Astrocyte of the spinal cord (primary cell): ENCODE data around the gene SOWAHA.

Experiments used
- DNase-seq: peaks from one replicate; pipeline ENCODE4 v3.0.0; 2011; ENCODE audit warnings: low read depth, low spot score
- H3K4me3 ChIP-seq: 2 replicates; pipeline ENCODE4 v1.5.1; 2011; ENCODE audit warnings: low read depth, mild to moderate bottlenecking, low read length, moderate library complexity
- CTCF ChIP-seq: IDR thresholded peaks from 2 replicates; pipeline ENCODE4 v1.5.1; 2012; ENCODE audit warnings: low read depth, mild to moderate bottlenecking, low read length, inconsistent platforms
- in situ Hi-C: cut with HindIII; loops from 2 replicates; pipeline ENCODE4 v1.10.0; 2017; ENCODE audit warnings: low sequenced_read_pairs

Gene SOWAHA

DNA sequence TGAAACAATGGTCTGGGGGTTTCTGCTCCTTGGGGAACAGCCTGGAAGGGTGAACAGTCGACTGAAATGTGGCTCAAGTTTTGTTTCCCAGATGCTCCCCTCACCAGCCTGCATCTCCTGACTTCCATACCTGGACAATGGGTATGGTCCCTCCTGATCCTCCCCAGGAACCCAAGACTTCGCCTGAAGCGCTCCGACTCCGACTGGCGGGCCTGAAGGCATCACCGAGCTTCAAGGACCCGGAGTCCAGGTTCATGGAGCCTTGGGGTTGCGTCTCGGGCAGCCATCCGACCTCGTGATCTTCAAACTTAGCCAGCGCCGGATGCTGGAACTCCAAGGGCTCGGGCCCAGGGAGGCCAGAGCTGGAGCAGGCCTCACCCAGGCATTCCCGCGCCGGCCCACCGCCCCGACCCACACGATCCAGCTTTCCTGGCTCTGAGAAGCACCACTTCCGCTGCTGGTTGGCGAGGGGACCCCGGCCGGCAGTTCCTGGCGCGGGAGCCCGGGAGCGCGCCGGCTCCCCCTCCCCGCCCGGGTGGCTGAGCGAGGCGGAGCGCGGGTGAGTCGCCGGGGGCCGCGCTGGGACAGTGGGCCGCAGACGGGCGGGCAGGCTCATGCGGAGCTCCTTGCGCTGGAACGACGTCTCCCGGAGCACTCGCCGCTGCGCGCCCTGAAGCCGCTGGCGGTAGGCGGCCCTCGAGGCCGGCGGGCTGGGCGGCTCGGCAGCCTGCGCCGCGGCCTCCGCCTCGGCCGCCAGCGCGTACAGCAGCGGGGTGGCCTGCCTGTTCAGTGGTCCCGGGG is 12.1 kb downstream of the SOWAHA start:
- no peak overlapping the region for H3K4me3 ChIP-seq
- no peak for TF ChIP-seq CTCF
- no peak for DNase-seq
- in situ Hi-C loops = no loop called here

GRCh38 chr5:132825834-132826391 is 12.8 kb downstream of the SOWAHA start:
- no peak for TF ChIP-seq CTCF
- in situ Hi-C loops = no loop called here
- H3K4me3 ChIP-seq = no peak overlapping the region
- no peak for DNase-seq

GRCh38 chr5:132826424-132827082 is 13.5 kb downstream of the SOWAHA start:
- in situ Hi-C loops = no loop called here
- no peak overlapping the region for H3K4me3 ChIP-seq
- no peak for TF ChIP-seq CTCF
- no peak for DNase-seq

- no peak for TF ChIP-seq CTCF
- H3K4me3 ChIP-seq = no peak overlapping the region
- in situ Hi-C loops = no loop called here
- no peak for DNase-seq
Measured at GRCh38 chr5:132827943-132828673, 15.0 kb downstream of the SOWAHA start.

GRCh38 chr5:132828846-132829494 is 15.9 kb downstream of the SOWAHA start:
- no peak for DNase-seq
- no peak for TF ChIP-seq CTCF
- H3K4me3 ChIP-seq = no peak overlapping the region
- in situ Hi-C loops = no loop called here
